K562 (cell line): ENCODE results near the gene MYO1H. TPM values are rescaled to one million over a fixed set of nuclear protein-coding genes. Genes with fewer than 3 reads are reported as not detected.

Experiments
- ATAC-seq: fragments of 200-7000 bp; cut with Tn5 transposase; 3 replicates; pipeline ENCODE4 v1.9.1; 2020; ENCODE audit warnings: moderate library complexity
- BruUV-seq: library from RNA; stranded (reverse); fragments of 400-500 nt; replicated peaks from 2 replicates; lab custom pipeline; 2021; lab: Mats Ljungman, UMichigan
- CTCF ChIA-PET: fragments of 300-600 bp; formaldehyde crosslinking; extraction: SDS; loops from one replicate; lab custom pipeline; 2021; ENCODE audit warnings: low intra/inter-chr PET ratio; lab: Yijun Ruan, JAX
- POLR2A ChIA-PET: fragments of 300-600, 350-650 bp; sonication (Branson Sonifier 250); formaldehyde crosslinking; extraction: SDS; loops from one replicate; lab custom pipeline; 2021; ENCODE audit warnings: antibody characterized with exemption, inconsistent platforms; lab: Yijun Ruan, JAX
- DNase-seq, 4 experiments: peaks; one replicate each; pipeline versions ENCODE4 v3.0.0 to v3.0.0-alpha.2; 2011 to 2018; ENCODE audit warnings: low spot score in 3 of 4, mixed read lengths in 3 of 4; ENCODE audit errors: extremely low read depth in 1 of 4
- FAIRE-seq: peaks from 2 replicates; lab custom pipeline; 2011; peaks lifted over from hg19 to GRCh38; lab: Jason Lieb, UNC
- H2AFZ ChIP-seq: 2 replicates; pipeline ENCODE4 v1.6.0; 2011; ENCODE audit warnings: low read depth, low read length, control low read depth, inconsistent platforms
- H3K27ac ChIP-seq: fragments of 200-600 bp; 3 replicates; pipeline ENCODE4 v1.8.0; 2011; ENCODE audit warnings: low read depth, mild to moderate bottlenecking, control low read depth, inconsistent platforms, low read length, moderate library complexity, mixed read lengths; ENCODE audit errors: extremely low read depth
- H3K27me3 ChIP-seq, 2 experiments: fragments of 300-600 bp in 1 of 2; 2 replicates in 1 of 2; 3 replicates in 1 of 2; pipeline versions ENCODE4 v1.6.0 to v1.8.0; 2011; ENCODE audit warnings: inconsistent platforms in 2 of 2, low read length in 2 of 2, mild to moderate bottlenecking in 1 of 2, mixed read lengths in 1 of 2, moderate library complexity in 1 of 2; ENCODE audit not compliant: control insufficient read depth in 2 of 2, insufficient read depth in 2 of 2
- H3K36me3 ChIP-seq: fragments of 300-600 bp; 3 replicates; pipeline ENCODE4 v1.8.0; 2011; ENCODE audit warnings: mild to moderate bottlenecking, low read length, inconsistent platforms; ENCODE audit not compliant: control insufficient read depth, insufficient read depth
- H3K4me1 ChIP-seq, 2 experiments: fragments of 200-600 bp in 1 of 2; replicated peaks in 1 of 2; 2 replicates in 1 of 2; 3 replicates in 1 of 2; pipeline versions ENCODE4 v1.5.1 to v1.8.0; 2011; ENCODE audit warnings: inconsistent platforms in 2 of 2, low read length in 2 of 2, mild to moderate bottlenecking in 1 of 2, mixed read lengths in 1 of 2, moderate library complexity in 1 of 2; ENCODE audit not compliant: control insufficient read depth in 2 of 2, insufficient read depth in 2 of 2
- H3K4me2 ChIP-seq: 2 replicates; pipeline ENCODE4 v1.6.1; 2011; ENCODE audit warnings: low read length, control low read depth, inconsistent platforms, mixed read lengths; ENCODE audit not compliant: insufficient read depth
- H3K4me3 ChIP-seq: fragments of 200-600 bp; sonication (generic), shearing (Covaris generic); 2 replicates; pipeline ENCODE4 v1.5.1; 2016; ENCODE audit warnings: control low read depth, inconsistent platforms
- H3K79me2 ChIP-seq: fragments of 200-600 bp; 3 replicates; pipeline ENCODE4 v1.8.0; 2011; ENCODE audit warnings: low read length, inconsistent platforms; ENCODE audit not compliant: control insufficient read depth, insufficient read depth
- H3K9ac ChIP-seq, 2 experiments: 2 replicates each; pipeline versions ENCODE4 v1.6.0 to v1.6.1; 2011; ENCODE audit warnings: low read depth in 2 of 2, low read length in 2 of 2, control low read depth in 1 of 2, inconsistent platforms in 1 of 2, mild to moderate bottlenecking in 1 of 2, mixed read lengths in 1 of 2; ENCODE audit not compliant: insufficient read depth in 1 of 2
- H3K9me1 ChIP-seq: one replicate; pipeline ENCODE4 v1.6.0; 2011; ENCODE audit warnings: inconsistent platforms, mild to moderate bottlenecking, low read length, moderate library complexity; ENCODE audit not compliant: control insufficient read depth, insufficient read depth
- H3K9me3 ChIP-seq: replicated peaks from 2 replicates; pipeline ENCODE4 v1.5.1; 2011; ENCODE audit warnings: low read depth, low read length, inconsistent platforms; ENCODE audit not compliant: control insufficient read depth, insufficient read depth
- H4K20me1 ChIP-seq: replicated peaks from 2 replicates; pipeline ENCODE4 v1.6.1; 2011; ENCODE audit warnings: low read length, inconsistent platforms, mixed read lengths; ENCODE audit not compliant: control insufficient read depth, insufficient read depth
- EGR1 ChIP-seq: fragments of 450-650 bp; conservative IDR thresholded peaks from 2 replicates; pipeline ENCODE4 v1.6.1; 2017; ENCODE audit warnings: mild to moderate bottlenecking
- ESRRA ChIP-seq: fragments of 450-650 bp; IDR thresholded peaks from 2 replicates; pipeline ENCODE4 v1.6.1; 2014; ENCODE audit warnings: low read depth, mild to moderate bottlenecking, moderate library complexity, borderline replicate concordance
- GATAD2A ChIP-seq: fragments of 450-650 bp; IDR thresholded peaks from 2 replicates; pipeline ENCODE4 v1.6.1; 2017
- HMG20B ChIP-seq: fragments of 250-450 bp; sonication (Bioruptor Pico); IDR thresholded peaks from 2 replicates; pipeline ENCODE4 v1.5.0; 2021; ENCODE audit warnings: mild to moderate bottlenecking
- JUND ChIP-seq, 2 experiments: IDR thresholded peaks; 2 replicates in 1 of 2; 3 replicates in 1 of 2; pipeline ENCODE4 v1.6.1; 2011; ENCODE audit warnings: borderline replicate concordance in 2 of 2, low read depth in 2 of 2, low read length in 2 of 2, improper control_type of control experiment in 1 of 2, missing biosample characterization in 1 of 2, missing genetic modification characterization in 1 of 2, missing genetic modification reagents in 1 of 2
- MAFG ChIP-seq: fragments of 450-650 bp; conservative IDR thresholded peaks from 2 replicates; pipeline ENCODE4 v1.6.1; 2016; ENCODE audit warnings: missing genetic modification characterization, missing compliant biosample characterization
- NRF1 ChIP-seq, 2 experiments: fragments of 450-650 bp; IDR thresholded peaks in 1 of 2; conservative IDR thresholded peaks in 1 of 2; 2 replicates each; pipeline ENCODE4 v1.6.1; 2014; ENCODE audit warnings: mild to moderate bottlenecking in 2 of 2
- SOX6 ChIP-seq: fragments of 450-650 bp; IDR thresholded peaks from 2 replicates; pipeline ENCODE4 v1.6.1; 2014; ENCODE audit warnings: mild to moderate bottlenecking
- WGBS: fragments of 100-300 bp; shearing (Covaris generic); methylation state at CpG from one replicate; pipeline ENCODE4 v1.1.6; 2016; ENCODE audit warnings: low coverage, mixed read lengths; ENCODE audit not compliant: insufficient coverage; ENCODE audit errors: missing lambda C conversion rate; 5-methylcytosine and 5-hydroxymethylcytosine counted together
- in situ Hi-C: fragments of 300-500 bp; cut with MboI; formaldehyde crosslinking; loops from 4 replicates; pipeline ENCODE4 v1.15.0; 2018; ENCODE audit warnings: inconsistent platforms, mixed read lengths
- intact Hi-C: fragments of 100-400 bp; cut with micrococcal nuclease; formaldehyde crosslinking; loops from 2 replicates; pipeline ENCODE4 v1.14.2; 2022
- polyA plus RNA-seq, 8 experiments: library from polyadenylated mRNA; depleted of rRNA in 4 of 8; stranded (reverse) in 5 of 8; unstranded in 3 of 8; fragments of >200 nt; fragmentation: Nextera tagmentation in 2 of 8; fragmentation: Illumina TruSeq in 1 of 8; extraction: Ambion mirVana in 2 of 8; extraction: Trizol in 1 of 8; gene quantifications; 2 replicates each; pipeline versions ENCODE4 v1.2.1 to v1.2.3, GENCODE V29; 2011 to 2014; ENCODE audit warnings: inconsistent platforms in 1 of 8, missing spikeins in 1 of 8
- total RNA-seq, 7 experiments: library from RNA; depleted of rRNA in 6 of 7; stranded (reverse); fragments of >200 nt in 6 of 7; fragmentation: Illumina TruSeq in 2 of 7; extraction: Trizol in 2 of 7; gene quantifications; 2 replicates each; pipeline versions ENCODE4 v1.2.1 to v1.2.3, GENCODE V29; 2011 to 2021; ENCODE audit warnings: low replicate concordance in 1 of 7
- TF ChIP-seq, protein P1 (sequence below): fragments of 250-450 bp; sonication (Bioruptor Pico); IDR thresholded peaks from 2 replicates; pipeline ENCODE4 v1.8.0; 2021; ENCODE audit warnings: moderate library complexity, mild to moderate bottlenecking, inconsistent platforms
- TF ChIP-seq, protein P2 (sequence below): fragments of 250-450 bp; sonication (Bioruptor Pico); IDR thresholded peaks from 2 replicates; pipeline ENCODE4 v1.8.0; 2021; ENCODE audit warnings: borderline replicate concordance, mild to moderate bottlenecking, moderate library complexity; ENCODE audit not compliant: poor library complexity, severe bottlenecking
- TF ChIP-seq, protein P3 (sequence below): sonication (generic); formaldehyde crosslinking; IDR thresholded peaks from 2 replicates; pipeline ENCODE4 v1.8.1; 2023; ENCODE audit warnings: mild to moderate bottlenecking, missing genetic modification reagents

The MYO1H gene
- total and polyA plus RNA-seq, 9 of the 15 experiments (the other 6 are each of a cell fraction or from before 2014, with no cell fraction given): not detected

DNA sequence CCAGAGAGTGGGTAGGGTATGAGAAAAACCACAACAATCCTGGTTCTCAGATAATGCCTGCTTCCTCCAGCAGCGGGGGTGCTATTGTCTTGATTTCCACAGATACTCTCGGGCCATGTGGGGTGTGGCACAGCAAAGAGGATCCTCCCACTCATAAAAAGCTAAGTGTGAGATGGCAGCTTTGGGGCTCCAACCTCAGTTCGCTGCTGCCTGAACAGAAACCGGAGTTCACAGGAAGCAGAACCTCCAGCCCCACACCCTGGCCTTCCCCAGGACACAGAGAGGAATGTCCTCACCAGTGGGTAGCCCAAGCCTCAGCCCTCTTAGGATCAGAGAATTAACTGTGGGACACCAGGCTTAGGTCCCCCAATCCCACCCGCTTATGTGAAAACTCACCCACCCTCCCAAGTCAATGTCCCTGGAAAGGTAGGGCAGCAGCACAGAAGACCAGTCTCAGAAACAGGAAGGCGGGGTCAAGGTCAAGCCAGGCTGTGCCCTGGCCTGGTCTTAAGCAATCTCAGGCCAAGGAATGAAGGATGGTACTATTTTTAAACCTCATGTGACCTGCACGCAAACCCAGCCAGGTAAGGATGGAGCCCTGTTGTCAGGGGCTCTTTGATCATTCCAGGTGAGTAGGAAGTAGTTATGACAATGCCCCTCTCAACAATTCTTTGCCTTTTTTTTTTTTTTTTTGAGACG lies 120.4 kb downstream of the MYO1H start:
- peaks cover 38% of the 10 kb centered on the region; the same call in 2 of the 3 replicates for H3K36me3 ChIP-seq
- DNase-seq: peak; percentile 20 to 31 (median 30)
- no peak for FAIRE-seq
- in situ Hi-C loops (no loop called here), intact Hi-C loops (no loop called here)
- ChIA-PET CTCF (no interaction called here), POLR2A (interaction anchor here (0.6 to 1.0 kb wide), 2 partner anchors 8 to 111 kb away, joined by 3 read pairs; no protein-coding TSS in a partner anchor)
- H3K27ac ChIP-seq: no peak overlapping the region
- peaks cover 8 to 14% of the 10 kb centered on the region in 2 experiments; a peak in 3 of 5 replicates for H3K4me1 ChIP-seq
- H3K4me2 ChIP-seq: no peak overlapping the region
- H3K9ac ChIP-seq: peak overlapping the region in 1 of 2 experiments; percentile 5; a peak in 1 of 4 replicates
- peak; percentile 65 for ATAC-seq
- no peak overlapping the region for H3K4me3 ChIP-seq
- H4K20me1 ChIP-seq: peaks cover 23% of the 10 kb centered on the region; the same call in 1 of the 2 replicates
- H2AFZ ChIP-seq: no peak overlapping the region
- H3K27me3 ChIP-seq: no peaks in the 10 kb centered on the region
- H3K79me2 ChIP-seq: peaks cover 44% of the 10 kb centered on the region
- H3K9me1 ChIP-seq: peaks cover under 1% of the 10 kb centered on the region
- no peaks in the 10 kb centered on the region for H3K9me3 ChIP-seq
- WGBS: 46% methylated on average over 6 of the region's 8 CpGs
- BruUV-seq: no TSS peak
- TF ChIP-seq, protein P1, sequence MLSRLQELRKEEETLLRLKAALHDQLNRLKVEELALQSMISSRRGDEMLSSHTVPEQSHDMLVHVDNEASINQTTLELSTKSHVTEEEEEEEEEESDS: no peak
- TF ChIP-seq HMG20B (CRISPR knock-in tag): no peak
- peak; percentile 75 for TF ChIP-seq SOX6
- 0 out of 2 replicates have a peak, but pooled peaks have one; percentile 23 for TF ChIP-seq EGR1

DNA sequence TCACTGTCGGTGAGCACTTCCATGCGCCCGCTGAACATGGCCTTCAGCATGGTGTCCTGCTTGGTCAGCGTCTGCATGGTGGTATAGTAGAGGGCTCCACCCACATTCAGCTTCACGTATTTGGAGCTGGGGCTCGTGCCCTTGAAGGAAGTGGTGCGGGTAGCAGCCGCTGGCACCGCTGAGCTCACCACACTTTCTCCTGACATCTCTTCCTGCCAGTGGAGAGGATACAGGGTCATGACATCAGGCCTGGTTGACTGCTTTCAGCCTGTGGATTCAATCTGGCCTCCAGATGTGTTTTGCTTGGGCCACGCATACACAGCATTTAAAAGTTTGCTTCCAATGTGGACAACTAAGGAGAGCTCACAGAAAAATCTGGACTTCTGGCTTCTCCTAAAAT lies 121.8 kb downstream of the MYO1H start:
- FAIRE-seq (no peak), ATAC-seq (no peak), DNase-seq (no peak)
- WGBS: 94% methylated on average over 9 of the region's 10 CpGs
- Histone ChIP-seq H3K27me3 (no peaks in the 10 kb centered on the region), H3K79me2 (peaks cover 47% of the 10 kb centered on the region), H3K9ac (no peak overlapping the region; a peak in 1 of 4 replicates), H3K9me3 (no peaks in the 10 kb centered on the region), H3K4me3 (no peak overlapping the region), H2AFZ (no peak overlapping the region), H3K4me1 (peaks cover 5 to 10% of the 10 kb centered on the region in 2 experiments; a peak in 3 of 5 replicates), H3K36me3 (peaks cover 38% of the 10 kb centered on the region; the same call in 2 of the 3 replicates), H4K20me1 (peaks cover 23% of the 10 kb centered on the region; the same call in 1 of the 2 replicates), H3K9me1 (peaks cover 4% of the 10 kb centered on the region), H3K4me2 (no peak overlapping the region), H3K27ac (no peak overlapping the region)
- in situ Hi-C loops: no loop called here
- POLR2A ChIA-PET: interaction anchor here (0.6 to 1.2 kb wide), 3 partner anchors 8 to 118 kb away, joined by 3 read pairs; no protein-coding TSS in a partner anchor
- BruUV-seq: no TSS peak
- CTCF ChIA-PET: no interaction called here
- intact Hi-C loops: no loop called here
- TF ChIP-seq ESRRA (no peak), NRF1 (conservative IDR thresholded peaks at IDR 0.05 in 1 of 2, IDR thresholded peaks at IDR 0.05 in 1 of 2) (no peak), GATAD2A (no peak), JUND (IDR thresholded peaks at IDR 0.05; ENCODE audit: borderline replicate concordance, low read depth, low read length) (no peak), JUND (tag; IDR thresholded peaks at IDR 0.05; ENCODE audit: borderline replicate concordance, low read depth, low read length) (no peak), MAFG (tag) (no peak)
- TF ChIP-seq, protein P2, sequence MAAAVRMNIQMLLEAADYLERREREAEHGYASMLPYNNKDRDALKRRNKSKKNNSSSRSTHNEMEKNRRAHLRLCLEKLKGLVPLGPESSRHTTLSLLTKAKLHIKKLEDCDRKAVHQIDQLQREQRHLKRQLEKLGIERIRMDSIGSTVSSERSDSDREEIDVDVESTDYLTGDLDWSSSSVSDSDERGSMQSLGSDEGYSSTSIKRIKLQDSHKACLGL (CRISPR knock-in tag): no peak
- TF ChIP-seq, protein P3, sequence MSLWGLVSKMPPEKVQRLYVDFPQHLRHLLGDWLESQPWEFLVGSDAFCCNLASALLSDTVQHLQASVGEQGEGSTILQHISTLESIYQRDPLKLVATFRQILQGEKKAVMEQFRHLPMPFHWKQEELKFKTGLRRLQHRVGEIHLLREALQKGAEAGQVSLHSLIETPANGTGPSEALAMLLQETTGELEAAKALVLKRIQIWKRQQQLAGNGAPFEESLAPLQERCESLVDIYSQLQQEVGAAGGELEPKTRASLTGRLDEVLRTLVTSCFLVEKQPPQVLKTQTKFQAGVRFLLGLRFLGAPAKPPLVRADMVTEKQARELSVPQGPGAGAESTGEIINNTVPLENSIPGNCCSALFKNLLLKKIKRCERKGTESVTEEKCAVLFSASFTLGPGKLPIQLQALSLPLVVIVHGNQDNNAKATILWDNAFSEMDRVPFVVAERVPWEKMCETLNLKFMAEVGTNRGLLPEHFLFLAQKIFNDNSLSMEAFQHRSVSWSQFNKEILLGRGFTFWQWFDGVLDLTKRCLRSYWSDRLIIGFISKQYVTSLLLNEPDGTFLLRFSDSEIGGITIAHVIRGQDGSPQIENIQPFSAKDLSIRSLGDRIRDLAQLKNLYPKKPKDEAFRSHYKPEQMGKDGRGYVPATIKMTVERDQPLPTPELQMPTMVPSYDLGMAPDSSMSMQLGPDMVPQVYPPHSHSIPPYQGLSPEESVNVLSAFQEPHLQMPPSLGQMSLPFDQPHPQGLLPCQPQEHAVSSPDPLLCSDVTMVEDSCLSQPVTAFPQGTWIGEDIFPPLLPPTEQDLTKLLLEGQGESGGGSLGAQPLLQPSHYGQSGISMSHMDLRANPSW (CRISPR knock-in tag): no peak
